Measurements from ENCODE around the gene DGKI.
"Not testable (repeated sequence)": the region's sequence is repeated elsewhere in the genome, so short reads cannot be mapped to it uniquely, and the experiment has no call there.

The DGKI gene

DNA sequence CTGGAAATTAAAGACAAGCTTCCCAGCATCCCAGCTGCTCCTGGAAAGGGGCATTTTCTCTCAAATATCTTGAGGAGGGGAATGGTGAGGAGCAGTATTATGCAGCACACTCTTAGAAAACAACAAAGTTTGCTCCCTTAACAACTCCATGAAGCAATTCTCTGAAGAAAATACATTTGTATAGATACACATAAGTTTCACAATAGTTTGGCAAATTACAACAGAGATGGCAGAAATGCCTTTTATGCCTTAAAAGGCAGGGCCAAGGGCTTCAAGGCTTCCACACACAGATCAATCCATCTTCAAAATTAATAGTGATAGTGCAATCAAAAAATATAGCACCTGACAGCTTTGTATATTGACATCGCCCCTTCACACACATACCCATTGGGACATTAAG is 12.2 kb downstream of the DGKI start:
- TF ChIP-seq CTCF (IDR thresholded peaks at IDR 0.05; ENCODE audit: low read depth, low read length, poor library complexity, severe bottlenecking) = no peak
- TF ChIP-seq EZH2phosphoT487 (IDR thresholded peaks at IDR 0.05; ENCODE audit: borderline replicate concordance, low read length) = no peak
- Histone ChIP-seq H3K4me3 (ENCODE audit: low read length) (no peak overlapping the region), H4K20me1 (ENCODE audit: control insufficient read depth, insufficient read depth, low read depth, low read length) (no peaks in the 10 kb centered on the region), H3K36me3 (ENCODE audit: control insufficient read depth, low read length) (no peaks in the 10 kb centered on the region), H3K9me2 (replicated peaks; ENCODE audit: control insufficient read depth, low read length) (no peaks in the 10 kb centered on the region), H3K79me2 (ENCODE audit: control insufficient read depth, low read length) (no peaks in the 10 kb centered on the region), H3F3A (ENCODE audit: control insufficient read depth, insufficient read depth) (no peaks in the 10 kb centered on the region), H3K27ac (ENCODE audit: low read depth, low read length) (no peak overlapping the region), H3K9me3 (ENCODE audit: control insufficient read depth, insufficient read depth, low read length) (peaks cover 14% of the 10 kb centered on the region; the same call in 1 of the 2 replicates), H3K4me2 (ENCODE audit: low read length) (no peak overlapping the region), H3K27me3 (ENCODE audit: control insufficient read depth, low read length) (no peaks in the 10 kb centered on the region), H3K4me1 (ENCODE audit: control insufficient read depth, low read length) (no peaks in the 10 kb centered on the region)

DNA sequence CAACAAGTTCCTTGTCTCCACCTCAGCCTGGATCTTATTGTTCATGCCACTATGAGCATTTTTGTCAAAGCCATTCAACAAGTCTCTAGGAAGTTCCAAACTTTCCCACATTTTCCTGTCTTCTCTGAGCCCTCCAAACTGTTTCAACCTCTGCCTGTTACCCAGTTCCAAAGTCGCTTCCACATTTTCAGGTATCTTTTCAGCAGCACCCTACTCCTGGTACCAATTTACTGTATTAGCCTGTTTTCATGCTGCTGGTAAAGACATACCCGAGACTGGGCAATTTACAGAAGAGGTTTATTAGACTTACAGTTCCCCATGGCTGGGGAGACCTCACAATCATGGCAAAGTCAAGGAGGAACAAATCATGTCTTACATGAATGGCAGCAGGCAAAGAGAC is 13.8 kb downstream of the DGKI start:
- not testable (repeated sequence) for H3K27ac ChIP-seq (ENCODE audit: low read depth, low read length); H4K20me1 ChIP-seq (ENCODE audit: control insufficient read depth, insufficient read depth, low read depth, low read length); H3F3A ChIP-seq (ENCODE audit: control insufficient read depth, insufficient read depth); H3K4me1 ChIP-seq (ENCODE audit: control insufficient read depth, low read length); H3K4me3 ChIP-seq (ENCODE audit: low read length); H3K9me2 ChIP-seq (replicated peaks; ENCODE audit: control insufficient read depth, low read length); H3K36me3 ChIP-seq (ENCODE audit: control insufficient read depth, low read length); H3K4me2 ChIP-seq (ENCODE audit: low read length); H3K79me2 ChIP-seq (ENCODE audit: control insufficient read depth, low read length); H3K27me3 ChIP-seq (ENCODE audit: control insufficient read depth, low read length)
- peaks cover 14% of the 10 kb centered on the region; the same call in 1 of the 2 replicates for H3K9me3 ChIP-seq (ENCODE audit: control insufficient read depth, insufficient read depth, low read length)

DNA sequence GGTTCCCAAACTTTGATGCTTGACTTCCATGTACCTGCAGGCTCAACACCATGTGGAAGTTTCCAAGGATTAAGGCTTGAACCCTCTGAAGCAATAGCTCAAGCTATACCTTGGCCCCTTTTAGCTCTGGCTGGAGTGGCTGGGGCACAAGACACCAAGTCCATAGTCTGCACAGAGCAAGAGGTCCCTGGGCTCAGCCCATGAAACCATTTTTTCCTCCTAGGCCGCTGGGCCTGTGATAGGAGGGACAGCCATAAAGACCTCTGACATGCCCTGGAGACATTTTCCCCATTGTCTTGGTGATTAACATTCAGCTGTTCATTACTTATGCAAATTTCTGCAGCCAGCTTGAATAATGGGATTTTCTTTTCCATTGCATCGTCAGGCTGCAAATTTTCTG is 14.4 kb downstream of the DGKI start:
- Histone ChIP-seq H3K9me2 (replicated peaks; ENCODE audit: control insufficient read depth, low read length) (no peaks in the 10 kb centered on the region), H4K20me1 (ENCODE audit: control insufficient read depth, insufficient read depth, low read depth, low read length) (no peaks in the 10 kb centered on the region), H3K4me1 (ENCODE audit: control insufficient read depth, low read length) (no peaks in the 10 kb centered on the region), H3K9me3 (ENCODE audit: control insufficient read depth, insufficient read depth, low read length) (peaks cover 14% of the 10 kb centered on the region; the same call in 1 of the 2 replicates), H3K27me3 (ENCODE audit: control insufficient read depth, low read length) (no peaks in the 10 kb centered on the region), H3K4me3 (ENCODE audit: low read length) (no peak overlapping the region), H3K27ac (ENCODE audit: low read depth, low read length) (no peak overlapping the region), H3F3A (ENCODE audit: control insufficient read depth, insufficient read depth) (no peaks in the 10 kb centered on the region), H3K4me2 (ENCODE audit: low read length) (no peak overlapping the region), H3K36me3 (ENCODE audit: control insufficient read depth, low read length) (no peaks in the 10 kb centered on the region), H3K79me2 (ENCODE audit: control insufficient read depth, low read length) (no peaks in the 10 kb centered on the region)
- TF ChIP-seq EZH2phosphoT487 (IDR thresholded peaks at IDR 0.05; ENCODE audit: borderline replicate concordance, low read length) (no peak), CTCF (IDR thresholded peaks at IDR 0.05; ENCODE audit: low read depth, low read length, poor library complexity, severe bottlenecking) (no peak)

DNA sequence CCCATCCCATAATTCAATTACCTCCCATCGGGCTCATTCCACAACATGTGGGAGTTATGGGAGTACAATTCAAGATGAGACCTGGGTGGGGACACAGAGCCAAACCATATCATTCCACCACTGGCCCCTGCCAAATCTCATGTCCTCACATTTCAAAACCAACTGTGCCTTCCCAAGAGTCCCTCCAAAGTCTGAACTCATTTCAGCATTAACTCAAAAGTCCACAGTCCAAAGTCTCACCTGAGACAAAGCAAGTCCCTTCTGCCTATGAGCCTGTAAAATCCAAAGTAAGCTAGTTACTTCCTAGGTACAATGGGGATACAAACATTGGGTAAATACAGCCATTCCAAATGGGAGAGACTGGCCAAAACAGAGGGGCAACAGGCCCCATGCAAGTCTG is 15.2 kb downstream of the DGKI start:
- not testable (repeated sequence) for H4K20me1 ChIP-seq (ENCODE audit: control insufficient read depth, insufficient read depth, low read depth, low read length); H3K36me3 ChIP-seq (ENCODE audit: control insufficient read depth, low read length); H3K4me1 ChIP-seq (ENCODE audit: control insufficient read depth, low read length); H3F3A ChIP-seq (ENCODE audit: control insufficient read depth, insufficient read depth); H3K27me3 ChIP-seq (ENCODE audit: control insufficient read depth, low read length); H3K79me2 ChIP-seq (ENCODE audit: control insufficient read depth, low read length); H3K9me2 ChIP-seq (replicated peaks; ENCODE audit: control insufficient read depth, low read length); H3K27ac ChIP-seq (ENCODE audit: low read depth, low read length); H3K4me3 ChIP-seq (ENCODE audit: low read length); H3K4me2 ChIP-seq (ENCODE audit: low read length)
- H3K9me3 ChIP-seq (ENCODE audit: control insufficient read depth, insufficient read depth, low read length) = peaks cover 14% of the 10 kb centered on the region; the same call in 1 of the 2 replicates
